HG02885 (cell line): ENCODE measurements around the gene ARHGDIB.

ENCODE experiments used
- ATAC-seq: cut with Tn5 transposase; IDR thresholded peaks from one replicate; pipeline ENCODE4 v1.9.1; 2021; ENCODE audit warnings: mild to moderate bottlenecking; ENCODE audit not compliant: unreplicated experiment, poor library complexity

The ARHGDIB gene

GRCh38 chr12:14958361-14959125, 2.9 kb downstream of the ARHGDIB start:
- ATAC-seq: no peak

GRCh38 chr12:14957551-14958168, 3.7 kb downstream of the ARHGDIB start:
- no peak for ATAC-seq

GRCh38 chr12:14956905-14957304, 4.5 kb downstream of the ARHGDIB start:
- ATAC-seq: no peak

- ATAC-seq: peak; percentile 49
Observed at GRCh38 chr12:14956024-14956891, 5.1 kb downstream of the ARHGDIB start.

- no peak for ATAC-seq
Observed at GRCh38 chr12:14954269-14954668, 7.1 kb downstream of the ARHGDIB start.

GRCh38 chr12:14953752-14954151, 7.6 kb downstream of the ARHGDIB start:
- ATAC-seq: no peak

GRCh38 chr12:14952299-14952921, 9.0 kb downstream of the ARHGDIB start:
- ATAC-seq: peak; percentile 56

- ATAC-seq: no peak
Observed at GRCh38 chr12:14951851-14952250, 9.6 kb downstream of the ARHGDIB start.

GRCh38 chr12:14950982-14951746, 10.2 kb downstream of the ARHGDIB start:
- no peak for ATAC-seq

- ATAC-seq: peak; percentile 27
Observed at GRCh38 chr12:14950421-14950820, 11.0 kb downstream of the ARHGDIB start.

- ATAC-seq: no peak
Observed at GRCh38 chr12:14949631-14950030, 11.8 kb downstream of the ARHGDIB start.

- peak; percentile 91 for ATAC-seq
Observed at GRCh38 chr12:14948672-14949071, 12.7 kb downstream of the ARHGDIB start.

- ATAC-seq: no peak
Observed at GRCh38 chr12:14946861-14947260, 14.5 kb downstream of the ARHGDIB start.

- ATAC-seq: no peak
Observed at GRCh38 chr12:14946162-14946561, 15.2 kb downstream of the ARHGDIB start.

- ATAC-seq: no peak
Observed at GRCh38 chr12:14942196-14942931, 19.0 kb downstream of the ARHGDIB start.

- no peak for ATAC-seq
Observed at GRCh38 chr12:14941369-14941768, 20.0 kb downstream of the ARHGDIB start.

- ATAC-seq: no peak
Observed at GRCh38 chr12:14938301-14938700, 23.1 kb downstream of the ARHGDIB start, which contains the start of gene ERP27. ERP27 (minus strand) TSS chr12:14938537; CDS start chr12:14938508, 29 bp downstream.

- peak; percentile 65 for ATAC-seq
Observed at GRCh38 chr12:14937689-14938088, 23.7 kb downstream of the ARHGDIB start.

GRCh38 chr12:14937014-14937413, 24.4 kb downstream of the ARHGDIB start:
- ATAC-seq: no peak
